COR-L47 (cell line): ENCODE measurements around the gene KIAA1958.

Experiments used
- DNase-seq: peaks from one replicate; lab custom pipeline; 2025; lab: John Stamatoyannopoulos, UW

KIAA1958 gene

DNA sequence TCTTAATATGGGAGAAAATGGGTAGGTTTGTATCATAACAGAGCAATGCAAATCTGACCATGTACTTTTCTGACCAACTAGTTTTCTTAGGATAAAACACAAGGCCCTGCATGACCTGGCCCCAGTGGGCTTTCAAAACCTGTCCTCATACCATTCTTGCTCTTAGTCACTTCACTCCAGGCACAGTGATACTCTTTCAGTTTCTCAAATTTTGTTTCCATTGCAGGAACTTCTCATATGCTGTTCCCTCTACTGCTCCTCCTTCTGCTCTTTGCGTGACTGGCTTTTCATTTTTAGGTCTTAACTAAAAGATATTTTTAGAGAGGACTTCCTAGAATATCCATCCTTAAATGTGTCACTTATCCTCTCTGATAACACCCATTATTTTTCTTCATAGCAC, 118.9 kb downstream of the KIAA1958 start:
- DNase-seq, result no peak

- DNase-seq, result no peak
Measured at GRCh38 chr9:112605963-112606699, 119.5 kb downstream of the KIAA1958 start.

DNA sequence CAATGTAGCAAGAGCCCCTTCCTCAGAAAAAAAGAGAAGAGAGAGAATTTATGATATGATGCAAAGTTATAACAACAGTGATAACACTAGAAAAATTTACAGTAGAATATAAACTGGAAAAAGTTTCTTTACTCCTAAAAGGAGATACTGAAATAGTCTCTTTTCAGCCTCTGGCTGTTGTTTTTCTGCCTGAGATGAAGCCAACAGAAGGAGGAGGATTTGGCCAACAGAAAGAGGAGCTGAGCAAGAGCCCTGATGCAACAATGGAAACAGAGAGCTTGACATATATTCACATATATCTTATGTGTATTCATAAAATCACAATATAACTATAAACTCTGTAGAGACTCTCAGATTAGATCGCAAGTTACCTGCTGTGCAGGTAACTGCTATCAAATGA, 122.2 kb downstream of the KIAA1958 start:
- no peak for DNase-seq

GRCh38 chr9:112615584-112616266, 129.1 kb downstream of the KIAA1958 start:
- no peak for DNase-seq

DNA sequence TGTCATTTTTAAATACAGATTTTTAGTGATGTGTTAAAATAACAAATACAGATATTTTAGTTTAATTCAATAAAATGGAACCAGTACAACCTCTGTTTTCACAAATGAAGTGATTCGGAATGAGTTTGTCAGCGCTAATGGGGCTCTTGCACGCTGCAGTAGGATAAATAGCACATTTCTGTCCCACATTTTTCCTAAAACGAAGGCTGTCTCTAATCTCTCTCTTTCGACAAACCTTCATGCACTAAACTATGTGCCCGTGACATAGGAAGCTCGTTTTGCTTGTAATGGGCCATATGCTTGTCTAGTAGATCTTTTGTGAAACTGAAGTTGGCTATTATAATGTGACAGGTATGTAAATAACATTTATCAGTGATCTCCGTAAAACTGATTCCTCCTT, 130.7 kb downstream of the KIAA1958 start:
- no peak for DNase-seq

GRCh38 chr9:112618385-112619009, 131.9 kb downstream of the KIAA1958 start:
- DNase-seq, result no peak

DNA sequence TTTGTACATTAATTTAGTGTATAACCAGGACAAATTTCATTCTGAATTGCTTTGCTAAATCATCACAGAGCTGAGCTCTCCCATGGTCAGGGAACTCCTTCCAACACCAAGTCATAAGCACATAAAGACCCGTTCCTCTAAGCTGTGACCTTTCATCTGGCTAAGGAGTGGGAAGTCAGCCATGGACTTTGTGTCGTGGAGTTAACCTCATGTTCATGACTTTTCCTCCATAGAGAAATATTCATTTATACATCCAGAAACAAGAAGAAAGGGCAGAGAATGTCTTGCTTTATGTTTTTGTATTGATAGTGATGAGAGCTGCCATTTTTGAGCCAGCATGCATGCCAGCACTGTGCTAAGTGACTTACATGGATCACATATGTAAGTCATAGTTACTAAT, 133.8 kb downstream of the KIAA1958 start:
- no peak for DNase-seq

GRCh38 chr9:112621018-112621655, 134.5 kb downstream of the KIAA1958 start:
- no peak for DNase-seq

GRCh38 chr9:112623198-112623597, 136.6 kb downstream of the KIAA1958 start:
- DNase-seq, result no peak

DNA sequence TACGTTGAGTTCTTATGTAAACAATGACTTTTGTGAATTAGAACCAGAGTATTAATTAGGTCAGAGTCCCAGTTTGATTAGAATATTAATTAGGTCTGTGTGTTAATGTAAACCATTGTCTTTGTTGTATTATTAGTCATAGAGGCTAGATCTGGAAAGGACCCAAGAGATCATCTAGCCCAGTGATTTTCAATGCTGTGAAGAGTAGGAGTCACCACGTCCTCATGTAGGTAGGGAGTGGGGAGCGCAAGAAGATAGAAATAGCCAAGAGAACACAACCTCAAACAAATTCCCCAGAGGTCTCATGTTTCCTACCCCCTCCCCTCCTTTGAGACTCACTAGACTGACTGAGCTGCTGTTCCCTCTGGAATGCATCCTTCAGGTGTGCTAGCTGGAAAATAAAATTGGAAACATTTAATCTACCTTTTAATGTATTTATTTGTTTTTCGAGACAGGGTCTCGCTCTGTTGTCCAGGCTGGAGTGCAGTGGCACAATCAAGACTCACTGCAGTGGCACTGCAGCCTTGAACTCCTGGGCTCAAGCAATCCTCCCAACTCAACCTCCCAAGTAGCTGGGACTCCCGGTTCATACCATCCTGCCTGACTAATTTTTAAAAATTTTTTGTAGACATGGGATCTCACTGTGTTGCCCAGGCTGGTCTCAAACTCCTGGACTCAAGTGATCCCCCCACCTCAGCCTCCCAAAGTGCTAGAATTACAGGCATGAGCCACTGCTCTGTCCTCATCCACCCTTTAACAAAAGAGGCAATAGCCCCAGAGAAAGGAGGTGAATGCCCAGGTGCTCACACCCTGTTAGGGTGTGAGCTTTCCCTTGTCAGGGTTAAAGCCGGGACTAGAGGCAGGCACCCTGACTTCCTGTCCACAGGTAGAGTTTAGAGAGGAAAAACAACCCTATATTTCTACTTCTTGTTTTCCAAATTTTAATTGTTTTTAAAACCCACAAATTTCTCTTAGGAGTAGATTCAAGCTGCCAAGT, 138.4 kb downstream of the KIAA1958 start:
- no peak for DNase-seq

DNA sequence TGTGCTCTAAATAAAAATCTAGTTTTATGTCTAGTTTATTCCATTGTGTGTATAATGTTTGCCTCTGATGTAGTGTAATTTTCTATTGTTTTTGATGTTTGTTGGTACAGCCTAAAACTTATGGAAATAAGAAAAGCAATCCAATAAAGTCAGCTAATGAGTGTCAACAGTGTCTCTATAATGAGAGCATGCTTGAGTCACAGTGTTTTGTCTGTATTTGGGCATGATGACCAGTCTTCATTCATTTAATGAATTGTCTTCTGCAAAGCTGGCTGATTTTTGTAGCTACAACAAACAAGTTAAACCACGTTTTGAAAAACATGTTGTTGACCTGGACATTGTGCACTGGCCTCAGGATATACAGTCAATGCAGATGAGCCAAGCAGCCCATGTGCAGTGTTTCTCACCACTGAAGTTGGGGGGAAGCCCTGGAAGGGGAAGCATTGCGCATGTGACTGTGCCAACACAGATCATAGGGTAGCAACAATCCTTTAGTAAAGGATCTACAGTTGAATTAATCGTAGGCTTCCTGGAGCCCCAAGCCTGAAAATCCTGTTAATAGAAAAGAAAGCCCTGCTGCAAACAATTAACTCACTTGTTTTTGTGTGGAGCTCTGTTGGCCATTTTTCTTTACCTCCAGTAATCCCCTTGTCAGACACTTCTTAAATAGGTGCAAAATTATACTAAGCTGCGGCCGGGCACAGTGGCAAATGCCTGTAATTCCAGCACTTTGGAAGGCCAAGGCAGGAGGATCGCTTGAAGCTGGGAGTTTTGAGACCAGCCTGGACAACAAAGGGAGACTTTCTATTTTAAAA, 143.3 kb downstream of the KIAA1958 start:
- DNase-seq, result no peak

- no peak for DNase-seq
Measured at GRCh38 chr9:112631313-112632070, 144.9 kb downstream of the KIAA1958 start.

DNA sequence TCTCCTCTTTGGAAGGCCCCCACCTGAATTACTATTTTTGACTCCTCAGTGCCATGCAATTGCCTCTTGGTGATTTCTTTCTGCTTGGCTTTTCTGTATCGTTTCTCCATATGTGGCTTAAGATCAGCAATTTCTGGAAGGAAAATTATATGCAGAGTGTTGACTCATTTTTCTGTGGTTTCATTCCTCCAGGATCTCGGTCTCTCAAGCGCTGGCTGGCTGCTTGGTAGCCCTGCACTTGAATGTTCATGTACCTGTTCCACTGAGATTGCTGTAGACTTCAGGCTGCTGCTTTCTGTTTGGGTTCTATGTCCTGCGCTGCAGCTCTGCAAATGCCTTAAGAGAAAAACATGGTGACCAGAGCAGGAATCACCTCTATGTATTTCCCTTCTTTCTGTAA, 153.7 kb downstream of the KIAA1958 start:
- DNase-seq, result no peak

DNA sequence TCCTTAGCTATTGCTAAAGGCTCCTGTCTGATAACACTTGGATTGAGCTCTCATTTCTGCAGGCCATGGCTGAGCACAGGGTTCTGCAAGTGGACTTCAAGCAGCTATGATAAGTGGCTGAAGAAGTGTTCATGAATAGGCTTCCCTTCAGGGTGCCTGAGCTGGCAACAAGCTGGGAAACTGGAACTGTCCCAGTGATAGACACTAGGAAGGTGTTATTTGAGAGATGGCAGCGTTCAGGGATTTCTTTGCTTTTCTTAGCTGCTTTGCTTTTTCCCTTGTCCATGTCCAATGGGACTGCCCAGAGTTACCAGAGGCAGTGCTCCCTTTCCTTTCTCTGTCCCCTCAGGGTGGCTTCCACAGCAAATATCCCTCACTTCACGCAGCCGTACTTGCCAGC, 155.5 kb downstream of the KIAA1958 start:
- no peak for DNase-seq

- no peak for DNase-seq
Measured at GRCh38 chr9:112647596-112647995, 161.0 kb downstream of the KIAA1958 start.

- no peak for DNase-seq
Measured at GRCh38 chr9:112648624-112649023, 162.0 kb downstream of the KIAA1958 start.

- no peak for DNase-seq
Measured at GRCh38 chr9:112654282-112654681, 167.7 kb downstream of the KIAA1958 start.

DNA sequence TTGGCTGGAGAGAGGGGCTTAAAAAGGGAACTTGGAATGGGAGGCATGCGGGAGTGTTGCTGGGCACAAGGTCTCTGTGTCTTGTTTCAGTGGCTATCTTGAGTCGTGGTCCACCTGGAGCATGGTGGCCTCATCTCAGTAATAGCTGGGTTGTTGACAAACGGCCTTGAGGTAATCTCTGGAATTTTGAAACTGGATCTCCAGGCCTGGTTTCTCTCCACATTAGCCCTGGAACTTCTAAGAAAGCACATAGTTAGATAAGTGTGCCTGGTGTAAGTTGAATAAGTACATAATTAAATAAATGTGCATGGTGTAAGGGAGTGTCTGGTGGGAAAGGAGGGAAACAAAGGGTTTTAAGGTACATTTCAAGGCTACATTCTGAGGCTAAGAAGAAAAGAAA, 169.0 kb downstream of the KIAA1958 start:
- no peak for DNase-seq

DNA sequence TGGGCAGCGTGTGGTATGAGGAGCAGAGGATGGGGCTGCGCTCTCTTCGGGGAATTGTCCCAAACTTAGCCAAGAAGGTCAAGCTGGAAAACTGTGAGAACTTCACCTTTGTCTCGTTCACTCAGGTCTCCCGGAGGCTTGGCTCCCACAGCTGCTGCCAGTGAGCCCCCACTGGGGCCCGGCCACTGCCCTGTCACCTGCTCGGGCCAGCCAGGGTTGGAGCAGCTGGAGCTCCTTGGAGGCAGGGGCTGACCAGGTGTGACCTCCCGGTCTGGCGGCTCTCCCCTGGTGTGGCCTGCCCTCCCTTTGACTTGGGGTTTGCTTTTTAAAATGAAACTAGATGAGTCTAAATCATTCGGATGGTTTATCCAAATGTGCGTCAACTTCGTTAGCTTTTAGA, 173.3 kb downstream of the KIAA1958 start:
- no peak for DNase-seq

DNA sequence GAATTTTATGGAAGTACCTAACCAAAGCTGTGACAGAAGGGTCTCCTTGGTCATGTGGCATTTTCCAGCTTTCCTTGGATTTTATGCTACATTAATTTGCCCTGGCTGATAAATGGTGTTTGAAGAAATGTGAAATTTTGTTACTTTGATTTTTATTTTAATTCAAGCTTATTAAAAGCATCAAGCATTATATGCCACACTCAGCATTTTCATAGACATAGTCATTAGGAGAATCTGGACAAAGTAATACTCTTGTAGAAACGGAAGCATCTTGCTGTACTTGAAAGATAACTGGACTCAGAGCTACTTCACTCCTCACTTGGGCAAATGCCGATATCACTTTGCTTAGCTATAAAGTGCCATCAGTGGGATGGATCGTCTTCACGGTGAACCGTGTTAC, 177.1 kb downstream of the KIAA1958 start:
- DNase-seq, result no peak
